GDM1 (cell line): ENCODE data around the gene SEMA3A.
A peak's percentile ranks its signal among the peaks of the same experiment; 100 is the strongest.

Experiments
- DNase-seq: peaks from one replicate; lab custom pipeline; 2025; lab: John Stamatoyannopoulos, UW

Gene SEMA3A

DNA sequence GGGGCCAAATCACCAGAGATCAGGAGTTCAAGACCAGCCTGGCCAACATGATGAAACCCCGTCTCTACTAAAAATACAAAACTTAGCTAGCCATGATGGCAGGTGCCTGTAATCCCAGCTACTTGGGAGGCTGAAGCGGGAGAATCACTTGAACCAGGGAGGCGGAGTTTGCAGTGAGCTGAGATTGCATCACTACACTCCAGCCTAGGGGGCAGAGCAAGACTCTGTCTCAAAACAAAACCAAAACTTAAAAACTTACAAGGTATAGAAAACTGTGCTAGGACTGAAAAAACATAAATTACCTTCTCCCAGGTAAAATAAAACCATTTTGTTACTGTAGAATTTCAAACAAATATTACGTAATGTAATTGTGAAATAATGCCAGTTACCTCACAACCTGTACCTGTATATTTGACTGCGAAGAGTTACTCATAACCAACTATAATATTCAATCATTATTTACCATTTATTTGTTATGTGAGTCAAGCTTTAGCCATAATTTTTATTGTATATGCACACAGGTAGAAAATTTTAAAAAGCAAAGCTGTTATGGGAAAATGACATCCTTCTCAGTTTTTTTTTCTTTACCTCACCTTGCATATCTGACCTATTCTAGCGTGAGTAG, 180.9 kb downstream of the SEMA3A start:
- DNase-seq, result no peak

GRCh38 chr7:84009782-84010181, 184.8 kb downstream of the SEMA3A start:
- DNase-seq, result no peak

DNA sequence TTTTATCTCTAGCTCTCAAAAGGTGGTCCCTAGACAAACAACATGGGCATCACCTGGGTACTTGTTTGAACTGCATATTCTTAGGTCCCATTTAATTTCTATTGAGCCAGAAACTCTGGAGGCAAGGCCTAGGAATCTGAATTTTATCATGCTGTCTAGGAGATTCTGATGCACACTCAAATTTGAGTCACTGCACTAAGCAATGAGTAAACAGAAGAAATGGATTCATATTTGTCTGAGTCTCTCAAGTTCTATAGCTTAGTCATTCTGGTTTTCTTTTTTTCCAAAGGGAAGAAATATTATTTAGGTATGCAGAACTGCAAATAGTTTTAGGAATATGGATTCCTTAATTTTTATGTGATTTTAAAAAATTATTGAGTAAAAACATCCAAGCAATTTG, 185.5 kb downstream of the SEMA3A start:
- DNase-seq, result no peak

GRCh38 chr7:84003191-84003590, 191.4 kb downstream of the SEMA3A start:
- DNase-seq, result no peak

DNA sequence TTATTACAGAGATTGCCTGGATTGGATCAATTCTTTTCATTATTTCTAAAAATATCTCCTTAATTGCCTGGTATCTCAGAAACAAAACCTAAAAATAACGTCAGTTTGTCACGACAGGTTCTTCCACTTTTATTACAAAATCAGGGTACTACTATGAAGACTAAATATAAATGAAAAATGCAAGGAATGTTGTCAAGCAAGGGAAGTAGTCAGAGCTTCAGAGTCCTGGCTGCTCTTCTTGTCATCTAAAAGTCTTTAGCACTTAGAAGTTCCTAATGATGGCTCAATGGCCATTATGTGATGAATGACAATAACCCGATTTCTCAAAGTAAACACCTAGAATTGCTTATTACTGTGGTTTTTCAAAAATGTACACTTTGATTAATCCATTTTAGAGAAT, 192.2 kb downstream of the SEMA3A start:
- no peak for DNase-seq

- no peak for DNase-seq
Measured at GRCh38 chr7:83996879-83997278, 197.7 kb downstream of the SEMA3A start.

GRCh38 chr7:83987764-83988163, 206.8 kb downstream of the SEMA3A start:
- no peak for DNase-seq

GRCh38 chr7:83985821-83986220, 208.8 kb downstream of the SEMA3A start:
- no peak for DNase-seq

- DNase-seq, result no peak
Measured at GRCh38 chr7:83984591-83984990, 210.0 kb downstream of the SEMA3A start.

DNA sequence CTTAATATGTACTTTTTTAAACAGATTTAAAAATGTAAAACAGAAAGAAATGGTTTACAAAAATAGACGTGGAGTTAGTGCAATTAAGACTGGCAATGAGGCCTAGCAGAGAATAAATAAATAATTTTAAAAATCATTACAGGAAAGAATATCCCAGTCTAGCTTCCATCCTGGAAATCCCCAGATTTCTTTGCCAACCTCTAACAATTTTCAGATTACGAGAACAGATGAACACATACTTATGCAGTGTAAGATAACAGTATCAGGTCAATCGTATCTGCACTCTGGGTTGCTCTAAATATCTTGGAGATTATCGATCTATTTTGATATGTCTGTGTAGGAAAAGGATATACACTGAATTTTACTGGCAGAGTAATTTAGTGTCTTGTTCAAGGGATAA, 210.5 kb downstream of the SEMA3A start:
- DNase-seq, result no peak

GRCh38 chr7:83983606-83984005, 211.0 kb downstream of the SEMA3A start:
- DNase-seq, result no peak

GRCh38 chr7:83976302-83976701, 218.3 kb downstream of the SEMA3A start:
- no peak for DNase-seq

DNA sequence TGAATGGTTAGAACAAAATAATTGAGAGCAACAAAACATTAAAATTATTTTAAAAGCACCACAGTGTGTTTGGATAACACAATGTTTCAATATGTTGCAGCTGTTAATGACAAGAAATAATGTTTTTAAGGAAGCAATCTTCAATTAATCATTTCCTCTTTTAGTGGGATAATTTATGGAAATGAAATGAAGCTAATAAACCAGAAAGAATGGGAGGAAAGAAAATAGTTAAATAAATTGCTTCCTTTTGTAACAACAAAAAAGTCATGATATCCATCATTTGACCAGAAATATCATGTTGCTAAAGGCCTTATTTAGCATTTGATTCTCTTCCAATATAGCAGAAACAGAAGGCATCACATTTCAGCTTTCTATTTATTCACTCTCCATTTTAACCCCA, 224.5 kb downstream of the SEMA3A start:
- no peak for DNase-seq

- DNase-seq, result no peak
Measured at GRCh38 chr7:83964318-83964717, 230.3 kb downstream of the SEMA3A start.

DNA sequence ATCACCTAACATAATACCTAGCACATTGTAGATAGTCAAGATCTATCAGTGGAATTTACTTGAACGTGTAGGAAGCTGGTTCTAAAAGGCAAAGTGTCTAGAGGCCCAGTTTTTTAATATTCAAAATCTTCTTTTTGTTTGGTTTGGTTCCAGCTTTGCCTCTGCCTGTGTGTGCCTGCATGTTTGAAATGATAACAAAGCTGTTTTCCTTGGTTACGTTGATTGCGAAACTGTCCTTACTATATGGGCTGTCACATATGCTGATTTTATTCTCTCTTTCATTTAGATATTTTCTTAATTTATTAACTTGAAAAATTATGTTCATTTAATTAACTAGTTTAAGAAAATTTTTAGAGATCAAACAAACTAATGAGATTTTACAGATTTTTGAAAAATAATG, 237.3 kb downstream of the SEMA3A start:
- DNase-seq, result no peak

- no peak for DNase-seq
Measured at GRCh38 chr7:83956104-83956503, 238.5 kb downstream of the SEMA3A start.

GRCh38 chr7:83952236-83952635, 242.4 kb downstream of the SEMA3A start:
- no peak for DNase-seq

DNA sequence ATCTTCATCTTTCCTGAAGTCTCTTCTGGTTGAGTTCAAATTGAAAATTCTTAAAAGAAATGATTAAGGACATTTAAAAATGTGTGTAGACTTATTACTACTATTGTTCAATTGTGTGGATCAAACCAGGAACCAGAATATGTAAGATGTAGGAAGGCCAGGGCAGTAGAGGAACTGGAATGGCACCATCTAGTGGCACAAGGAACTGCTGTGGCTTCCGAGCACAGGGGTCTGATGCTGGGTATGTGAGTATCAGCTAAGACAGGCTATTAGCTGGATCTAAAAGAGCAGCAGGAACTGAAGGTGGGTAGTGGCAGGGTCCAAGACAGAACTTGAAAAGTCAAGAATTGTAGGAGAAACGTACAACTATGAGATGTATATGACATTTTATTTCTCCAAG, 247.3 kb downstream of the SEMA3A start:
- no peak for DNase-seq

- no peak for DNase-seq
Measured at GRCh38 chr7:83946801-83947200, 247.8 kb downstream of the SEMA3A start.

DNA sequence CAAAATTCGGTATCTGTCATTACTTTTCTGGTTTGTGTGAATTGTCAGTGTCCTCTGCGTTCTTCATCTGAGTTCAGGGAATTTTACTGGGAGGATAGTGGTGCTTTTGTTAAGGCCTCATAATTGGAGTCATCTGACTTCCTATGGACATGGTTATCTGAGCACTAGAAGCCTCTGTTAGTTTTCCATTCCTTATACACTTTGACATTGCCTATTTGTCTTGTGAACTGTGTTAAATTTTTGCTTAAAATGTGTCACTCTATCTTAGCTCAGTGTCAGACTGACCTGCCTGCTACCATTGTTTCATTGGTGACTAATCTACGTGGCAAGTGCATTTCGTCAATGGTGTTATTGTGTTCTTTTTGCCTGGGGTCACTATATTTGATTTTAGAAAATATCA, 253.3 kb downstream of the SEMA3A start:
- no peak for DNase-seq

DNA sequence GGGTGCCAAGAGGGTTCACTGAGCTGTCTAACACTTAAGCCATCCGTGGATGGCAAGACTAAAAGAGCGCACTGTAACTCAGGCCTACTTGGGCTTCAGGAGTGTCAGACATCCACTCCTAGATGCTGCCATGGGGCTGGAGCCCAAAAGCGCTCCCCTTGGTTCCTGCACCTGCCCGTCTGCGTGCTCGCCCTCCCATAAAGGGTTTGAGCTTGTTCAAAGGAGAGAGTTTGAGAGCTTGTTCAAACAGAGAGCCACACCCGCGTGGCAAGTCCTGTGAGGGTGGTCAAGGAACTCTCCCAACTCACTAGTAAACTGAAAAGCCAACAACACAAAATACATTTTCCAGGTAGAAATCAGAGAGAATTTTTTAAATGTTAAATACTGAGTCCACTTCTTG, 256.7 kb downstream of the SEMA3A start:
- no peak for DNase-seq

DNA sequence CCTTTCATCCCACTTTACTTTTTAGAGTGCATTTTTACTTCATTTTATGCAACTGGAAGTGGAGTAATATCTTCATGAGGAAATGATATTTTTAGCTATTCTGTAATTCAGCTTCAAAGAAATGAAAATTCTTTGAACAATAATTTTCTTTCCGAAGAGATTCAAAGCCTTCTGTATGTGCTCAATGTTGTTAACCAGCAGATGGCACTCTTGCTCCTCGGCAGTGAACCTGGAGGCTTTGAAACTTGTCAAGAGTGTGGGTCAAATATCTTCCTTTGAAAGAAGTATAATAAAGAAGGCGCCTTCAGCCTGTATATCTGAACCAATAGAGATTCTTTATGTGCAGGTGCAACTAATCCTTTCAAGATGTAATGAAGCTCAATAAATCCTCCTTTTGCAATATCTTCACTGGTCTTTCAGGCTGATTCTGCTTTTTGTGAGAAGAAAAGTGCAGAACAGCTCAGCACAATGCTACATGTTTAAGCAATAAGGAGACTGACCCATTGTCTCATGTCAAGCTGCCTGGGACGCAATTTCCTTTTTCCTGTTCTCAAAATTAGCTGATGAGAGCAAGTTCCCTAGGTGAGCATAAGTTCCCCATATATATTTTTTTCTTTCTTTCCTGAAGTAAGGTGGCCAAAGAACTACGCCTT, 258.4 kb downstream of the SEMA3A start:
- peak; percentile 14 for DNase-seq

- no peak for DNase-seq
Measured at GRCh38 chr7:83934118-83934734, 260.4 kb downstream of the SEMA3A start.

- DNase-seq, result no peak
Measured at GRCh38 chr7:83931968-83932367, 262.6 kb downstream of the SEMA3A start.
